Measurements from ENCODE around the gene C17orf107.

The C17orf107 gene

DNA sequence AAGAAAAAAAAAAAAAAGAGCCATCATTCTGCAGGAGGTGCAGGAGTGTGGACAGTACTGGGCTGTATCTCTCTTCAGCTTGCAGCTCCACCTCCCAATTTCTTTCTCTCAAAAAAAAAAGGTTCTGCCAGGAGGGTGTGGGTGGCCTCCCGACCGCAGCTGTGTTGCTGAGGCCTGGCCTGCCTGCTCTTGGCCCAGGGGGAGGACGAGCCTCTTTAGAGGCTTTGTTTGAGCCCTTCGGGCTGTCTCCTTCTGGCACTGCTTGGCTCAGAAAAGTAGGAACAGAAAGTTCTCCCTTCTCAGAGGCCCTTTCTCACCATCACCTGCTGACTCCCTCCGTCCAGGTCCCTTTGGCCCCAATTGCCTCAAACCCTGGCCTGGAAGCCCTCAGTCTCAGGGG is 22.2 kb upstream of the C17orf107 start:
- DNase-seq: no peak

GRCh38 chr17:4879601-4880000 is 19.7 kb upstream of the C17orf107 start:
- DNase-seq: no peak

GRCh38 chr17:4880857-4881256 is 18.5 kb upstream of the C17orf107 start:
- DNase-seq: no peak

- DNase-seq: no peak
These were observed 17.4 kb upstream of the C17orf107 start for GRCh38 chr17:4881761-4882555.

DNA sequence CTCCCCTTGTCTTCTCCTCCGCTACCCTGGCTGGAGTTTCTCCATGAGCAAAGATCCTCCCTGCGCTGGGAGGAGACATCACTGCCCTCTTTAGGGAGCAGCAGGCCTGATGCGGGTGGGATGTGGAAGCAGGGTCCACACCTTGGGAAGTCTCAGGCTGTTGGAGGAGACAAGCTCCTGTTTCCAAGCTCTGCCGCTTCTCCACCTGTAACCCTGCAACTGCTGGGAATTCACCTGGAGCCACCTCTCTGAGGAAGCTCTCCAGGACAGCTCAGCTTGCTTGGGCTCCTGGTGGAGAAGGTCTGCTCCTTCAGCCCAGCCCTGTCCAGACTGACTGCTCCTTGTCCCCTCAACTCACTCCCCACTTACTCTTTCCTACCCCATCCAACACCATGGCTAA is 14.8 kb upstream of the C17orf107 start:
- DNase-seq: no peak

GRCh38 chr17:4886830-4887229 is 12.5 kb upstream of the C17orf107 start:
- no peak for DNase-seq

- DNase-seq: no peak
These were observed 11.8 kb upstream of the C17orf107 start for GRCh38 chr17:4887581-4887980.

GRCh38 chr17:4891411-4892410 is 7.6 kb upstream of the C17orf107 start:
- no peak for DNase-seq

- DNase-seq: no peak
These were observed 6.7 kb upstream of the C17orf107 start for GRCh38 chr17:4892499-4893221.

DNA sequence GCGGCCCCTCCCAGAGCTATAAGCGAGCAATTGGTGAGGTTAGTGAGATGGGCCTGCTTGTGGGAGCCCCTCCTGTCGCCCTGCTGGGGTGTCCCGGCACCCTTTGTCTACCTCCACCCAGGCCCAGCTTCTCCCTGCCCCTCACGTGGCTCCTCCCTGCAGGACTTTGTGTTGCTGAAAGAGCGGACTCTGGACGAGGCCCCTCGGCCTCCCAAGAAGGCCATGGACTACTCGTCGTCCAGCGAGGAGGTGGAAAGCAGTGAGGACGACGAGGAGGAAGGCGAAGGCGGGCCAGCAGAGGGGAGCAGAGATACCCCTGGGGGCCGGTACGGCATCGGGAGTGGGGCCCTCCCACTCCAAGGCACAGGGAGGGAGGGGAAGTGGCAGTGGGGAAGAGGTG is 6.1 kb upstream of the C17orf107 start:
- no peak for DNase-seq

DNA sequence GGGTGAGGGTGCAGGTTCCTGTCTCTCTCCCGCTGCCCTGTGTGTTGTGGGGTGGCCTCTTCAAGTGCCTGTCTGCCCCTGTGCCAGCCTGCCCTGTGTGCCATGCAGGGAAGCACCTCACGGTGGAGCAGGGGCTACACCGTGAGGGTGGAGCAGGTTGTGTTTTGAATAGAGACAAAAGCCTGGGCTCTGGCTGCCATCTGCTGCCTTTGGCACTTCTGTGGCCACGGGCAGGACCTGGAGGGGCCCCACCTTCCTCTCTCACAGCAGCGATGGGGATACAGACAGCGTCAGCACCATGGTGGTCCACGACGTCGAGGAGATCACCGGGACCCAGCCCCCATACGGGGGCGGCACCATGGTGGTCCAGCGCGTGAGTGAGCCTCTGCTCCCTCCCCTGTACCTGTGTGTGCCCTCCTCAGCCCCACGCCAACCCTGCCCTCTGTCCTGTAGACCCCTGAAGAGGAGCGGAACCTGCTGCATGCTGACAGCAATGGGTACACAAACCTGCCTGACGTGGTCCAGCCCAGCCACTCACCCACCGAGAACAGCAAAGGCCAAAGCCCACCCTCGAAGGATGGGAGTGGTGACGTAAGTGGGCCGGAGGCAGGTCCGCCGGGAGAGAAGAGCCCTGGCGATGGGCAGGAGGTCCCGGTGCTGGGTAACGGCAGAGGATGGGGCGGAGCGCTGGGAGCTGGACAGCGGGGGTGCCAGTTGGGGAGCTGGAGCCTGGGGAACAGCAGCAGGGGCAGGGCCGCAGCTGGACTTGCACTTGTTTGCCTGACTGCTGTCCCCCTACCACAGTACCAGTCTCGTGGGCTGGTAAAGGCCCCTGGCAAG is 5.4 kb upstream of the C17orf107 start:
- no peak for DNase-seq

DNA sequence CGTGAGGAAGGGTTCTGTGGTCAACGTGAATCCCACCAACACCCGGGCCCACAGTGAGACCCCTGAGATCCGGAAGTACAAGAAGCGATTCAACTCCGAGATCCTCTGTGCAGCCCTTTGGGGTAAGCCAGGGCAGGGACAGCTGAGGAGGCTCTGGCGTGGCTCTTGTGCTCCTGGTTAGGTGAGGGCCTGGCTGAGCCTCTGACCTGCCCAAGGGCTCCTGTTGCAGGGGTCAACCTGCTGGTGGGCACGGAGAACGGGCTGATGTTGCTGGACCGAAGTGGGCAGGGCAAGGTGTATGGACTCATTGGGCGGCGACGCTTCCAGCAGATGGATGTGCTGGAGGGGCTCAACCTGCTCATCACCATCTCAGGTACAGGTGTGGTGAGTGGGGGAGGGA is 4.2 kb upstream of the C17orf107 start:
- DNase-seq: no peak

GRCh38 chr17:4895657-4896331 is 3.5 kb upstream of the C17orf107 start:
- no peak for DNase-seq

GRCh38 chr17:4896332-4897197 is 2.8 kb upstream of the C17orf107 start:
- DNase-seq: no peak

GRCh38 chr17:4897198-4897687 is 2.1 kb upstream of the C17orf107 start:
- no peak for DNase-seq

DNA sequence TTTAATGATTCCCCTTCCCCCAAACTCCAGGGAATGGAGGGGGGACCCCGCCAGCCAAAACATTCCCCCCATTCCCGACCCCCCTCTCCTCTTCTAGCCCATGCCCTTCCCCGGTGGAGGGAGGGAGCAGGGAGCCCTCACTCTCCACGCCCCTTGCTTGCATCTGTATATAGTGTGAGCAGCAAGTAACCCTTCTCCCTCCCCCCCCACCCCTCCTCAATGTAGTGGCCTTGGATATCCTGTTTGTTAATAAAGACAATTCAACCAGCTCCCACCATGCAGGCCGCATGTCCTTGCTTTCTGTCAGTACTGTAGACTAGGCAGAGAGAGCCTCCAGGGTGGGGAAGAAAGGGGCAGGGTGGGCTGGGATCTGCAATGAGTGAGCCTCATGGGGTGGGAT is 1.6 kb upstream of the C17orf107 start:
- DNase-seq: no peak

GRCh38 chr17:4898351-4898750 is 985 bp upstream of the C17orf107 start:
- no peak for DNase-seq

DNA sequence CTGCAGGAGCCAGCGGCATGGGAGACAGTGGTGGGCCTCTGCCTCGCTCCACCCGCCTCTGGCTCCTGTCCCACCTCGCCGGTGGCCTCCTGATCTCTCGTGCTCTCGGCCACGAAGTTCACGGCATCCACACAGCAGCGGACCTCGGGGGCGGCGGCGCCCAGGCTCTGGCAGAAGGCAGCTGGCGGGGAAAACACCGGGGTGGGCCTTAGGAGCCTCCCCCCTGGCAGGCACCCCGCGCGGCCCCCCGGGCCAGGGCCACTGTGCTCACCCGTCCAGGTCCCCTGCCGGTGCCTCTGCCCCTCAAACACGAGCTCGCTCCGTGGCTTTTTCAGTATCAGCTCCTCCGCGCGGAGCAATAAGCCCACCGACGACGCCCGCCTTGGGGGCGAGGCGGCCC is 409 bp upstream of the C17orf107 start:
- DNase-seq: no peak

DNA sequence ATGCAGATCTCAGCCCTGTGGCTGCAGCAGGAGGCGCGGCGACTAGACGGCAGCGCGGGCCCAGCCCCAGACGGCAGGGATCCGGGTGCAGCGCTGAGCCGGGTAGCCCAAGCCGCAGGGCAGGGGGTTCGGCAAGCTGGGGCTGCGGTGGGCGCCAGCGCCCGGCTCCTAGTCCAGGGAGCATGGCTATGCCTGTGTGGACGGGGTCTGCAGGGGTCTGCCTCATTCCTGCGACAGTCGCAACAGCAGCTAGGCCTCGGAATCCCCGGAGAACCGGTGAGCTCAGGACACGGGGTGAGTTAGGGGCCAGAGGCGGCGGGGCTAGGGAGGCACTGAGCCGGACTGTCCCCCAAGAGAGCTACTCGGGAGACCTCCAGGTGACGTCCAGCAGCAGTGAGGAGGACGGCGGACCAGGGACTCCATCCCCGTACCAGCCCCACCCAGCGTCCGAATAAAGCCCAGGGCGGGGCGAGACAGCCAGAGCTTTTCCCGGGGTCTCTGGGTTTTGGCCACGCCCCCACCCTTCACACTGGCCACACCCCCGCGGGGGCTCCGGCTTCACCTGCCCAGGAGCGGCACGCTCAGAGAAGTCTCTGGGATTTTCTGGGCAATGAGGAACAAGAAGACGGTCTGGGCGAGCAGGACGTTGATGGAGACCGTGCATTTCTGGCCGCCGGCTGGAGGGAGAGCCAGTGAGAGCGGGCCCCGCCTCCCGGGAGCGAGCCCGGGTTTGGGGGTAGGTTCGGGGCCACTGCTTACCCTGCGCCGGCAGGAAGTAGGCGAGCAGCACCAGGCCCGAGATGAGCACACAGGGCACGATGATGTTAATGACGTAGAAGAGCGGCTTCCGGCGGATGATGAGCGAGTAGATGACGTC is 1.1 kb downstream of the C17orf107 start:
- peak; percentile 77 for DNase-seq
